Measurements from ENCODE around the gene HSFX3.
"Not testable (repeated sequence)": the region's sequence is repeated elsewhere in the genome, so short reads cannot be mapped to it uniquely, and the experiment has no call there.

HSFX3 gene

GRCh38 chrX:149511081-149511480 is 38.6 kb downstream of the HSFX3 start:
- H3K4me1 Mint-ChIP-seq = peaks cover 37% of the 10 kb centered on the region
- ATAC-seq (no peak), DNase-seq (no peak)
- no peak overlapping the region for H3K27ac Mint-ChIP-seq
- no peak overlapping the region for H3K4me3 Mint-ChIP-seq
- H3K9me3 Mint-ChIP-seq = no peaks in the 10 kb centered on the region
- no peaks in the 10 kb centered on the region for H3K27me3 Mint-ChIP-seq

GRCh38 chrX:149510386-149510785 is 39.3 kb downstream of the HSFX3 start:
- H3K27ac Mint-ChIP-seq = no peak overlapping the region

GRCh38 chrX:149508467-149508866 is 41.3 kb downstream of the HSFX3 start:
- Mint-ChIP-seq H3K4me1 (peaks cover 36% of the 10 kb centered on the region), H3K4me3 (no peak overlapping the region), H3K9me3 (no peaks in the 10 kb centered on the region), H3K27ac (no peak overlapping the region), H3K27me3 (no peaks in the 10 kb centered on the region)
- ATAC-seq (no peak), DNase-seq (no peak)

More at GRCh38 chrX:149510386-149510785, 39.3 kb downstream of the HSFX3 start:
- Mint-ChIP-seq H3K27me3 (no peaks in the 10 kb centered on the region), H3K4me1 (peaks cover 37% of the 10 kb centered on the region), H3K9me3 (no peaks in the 10 kb centered on the region), H3K4me3 (no peak overlapping the region)
- ATAC-seq = no peak
- no peak for DNase-seq

- no peak overlapping the region for H3K4me3 Mint-ChIP-seq
- no peak for DNase-seq
- ATAC-seq = no peak
- H3K27ac Mint-ChIP-seq = peak overlapping the region in 1 of 2 donors; percentile 40
- H3K27me3 Mint-ChIP-seq = no peaks in the 10 kb centered on the region
- H3K4me1 Mint-ChIP-seq = peaks cover 42% of the 10 kb centered on the region
- H3K9me3 Mint-ChIP-seq = no peaks in the 10 kb centered on the region
Measured at GRCh38 chrX:149506349-149506748, 43.4 kb downstream of the HSFX3 start.

GRCh38 chrX:149505671-149506070 is 44.1 kb downstream of the HSFX3 start:
- Mint-ChIP-seq H3K9me3 (no peaks in the 10 kb centered on the region), H3K27me3 (no peaks in the 10 kb centered on the region), H3K4me1 (peaks cover 49% of the 10 kb centered on the region), H3K27ac (peak overlapping the region in 1 of 2 donors; percentile 99), H3K4me3 (peak overlapping the region; percentile 92 to 99)
- DNase-seq = no peak
- no peak for ATAC-seq

- peaks cover 50% of the 10 kb centered on the region for H3K4me1 Mint-ChIP-seq
- no peaks in the 10 kb centered on the region for H3K9me3 Mint-ChIP-seq
- peak within 1 kb of the TSS; percentile 97 to 99 for H3K27ac Mint-ChIP-seq
- H3K27me3 Mint-ChIP-seq = no peaks in the 10 kb centered on the region
- ATAC-seq = peak; percentile 69
- H3K4me3 Mint-ChIP-seq = peak within 1 kb of the TSS; percentile 92 to 99
- peak; percentile 74 to 89 for DNase-seq
Measured at GRCh38 chrX:149504915-149505651, 44.6 kb downstream of the HSFX3 start, which contains the start of gene IDS. IDS (minus strand) TSS chrX:149505306; CDS start chrX:149505137, 169 bp downstream.

- no peaks in the 10 kb centered on the region for H3K9me3 Mint-ChIP-seq
- H3K27ac Mint-ChIP-seq = peak overlapping the region; percentile 97 to 99
Measured at GRCh38 chrX:149504226-149504914, 45.4 kb downstream of the HSFX3 start.

GRCh38 chrX:149503446-149503845 is 46.3 kb downstream of the HSFX3 start:
- Mint-ChIP-seq H3K4me3 (peak overlapping the region; percentile 92 to 99), H3K4me1 (peaks cover 52% of the 10 kb centered on the region), H3K27ac (peak overlapping the region in 1 of 2 donors; percentile 57)
- peak; percentile 43 to 77 for DNase-seq
- not testable (repeated sequence) for H3K27me3 Mint-ChIP-seq, H3K9me3 Mint-ChIP-seq
- peak; percentile 70 for ATAC-seq

More at GRCh38 chrX:149504226-149504914, 45.4 kb downstream of the HSFX3 start:
- ATAC-seq (peak; percentile 71), DNase-seq (peak; percentile 63 to 85)
- H3K4me1 Mint-ChIP-seq = peaks cover 52% of the 10 kb centered on the region
- H3K4me3 Mint-ChIP-seq = peak overlapping the region; percentile 92 to 99
- no peaks in the 10 kb centered on the region for H3K27me3 Mint-ChIP-seq

GRCh38 chrX:149502923-149503322 is 46.8 kb downstream of the HSFX3 start:
- Mint-ChIP-seq H3K27ac (peak overlapping the region; percentile 67 to 93), H3K4me1 (peaks cover 52% of the 10 kb centered on the region), H3K4me3 (peak overlapping the region; percentile 53 to 67)
- H3K27me3 Mint-ChIP-seq, H3K9me3 Mint-ChIP-seq: not testable (repeated sequence)
- peak in 1 of 2 donors; percentile 35 for DNase-seq
- ATAC-seq = peak; percentile 16

- Mint-ChIP-seq H3K4me1 (peaks cover 41% of the 10 kb centered on the region), H3K9me3 (no peaks in the 10 kb centered on the region), H3K27ac (no peak overlapping the region), H3K4me3 (peak overlapping the region in 1 of 2 donors; percentile 62), H3K27me3 (no peaks in the 10 kb centered on the region)
- no peak for ATAC-seq
- DNase-seq = no peak
Measured at GRCh38 chrX:149499766-149500165, 50.0 kb downstream of the HSFX3 start.

GRCh38 chrX:149498767-149499166 is 51.0 kb downstream of the HSFX3 start:
- H3K4me1 Mint-ChIP-seq = peaks cover 34% of the 10 kb centered on the region
- H3K4me3 Mint-ChIP-seq = no peak overlapping the region
- H3K9me3 Mint-ChIP-seq = no peaks in the 10 kb centered on the region
- H3K27me3 Mint-ChIP-seq = no peaks in the 10 kb centered on the region
- DNase-seq (no peak), ATAC-seq (no peak)
- no peak overlapping the region for H3K27ac Mint-ChIP-seq
